Upper lobe of right lung (tissue), 1 donor: ENCODE results near the gene E2F8. TPM values are rescaled to one million over a fixed set of nuclear protein-coding genes. Genes with fewer than 3 reads are reported as not detected.

Experiments
- ATAC-seq: fragments of 200-7000 bp; cut with Tn5 transposase; one replicate; pipeline ENCODE4 v1.9.1; 2020; ENCODE audit warnings: mild to moderate bottlenecking, moderate library complexity
- DNase-seq: peaks from one replicate; pipeline ENCODE4 v3.0.0-alpha.2; 2020
- H3K27ac ChIP-seq: fragments of 200-600 bp; one replicate; pipeline ENCODE4 v1.8.0; 2022
- H3K27me3 ChIP-seq: fragments of 200-600 bp; one replicate; pipeline ENCODE4 v1.8.0; 2022; ENCODE audit warnings: mild to moderate bottlenecking
- H3K36me3 ChIP-seq: fragments of 200-600 bp; one replicate; pipeline ENCODE4 v1.8.0; 2022
- H3K4me1 ChIP-seq: fragments of 200-600 bp; one replicate; pipeline ENCODE4 v1.8.0; 2022
- H3K4me3 ChIP-seq: fragments of 200-600 bp; one replicate; pipeline ENCODE4 v1.8.0; 2022; ENCODE audit warnings: mild to moderate bottlenecking
- H3K9me3 ChIP-seq: fragments of 200-600 bp; one replicate; pipeline ENCODE4 v1.8.0; 2022
- intact Hi-C: fragments of 100-400 bp; cut with DNase I; formaldehyde crosslinking; loops from one replicate; pipeline ENCODE4 v1.11.0; 2022
- total RNA-seq: library from RNA; stranded (reverse); fragmentation: NEBNext Ultra II Directional; extraction: Animal tissue kit (Norgen Biotek cat#: 25700); gene quantifications from one replicate; pipeline ENCODE4 v1.2.1, GENCODE V29; 2021
- TF ChIP-seq, protein P1 (sequence below): fragments of 200-600 bp; IDR thresholded peaks from one replicate; pipeline ENCODE4 v1.8.0; 2022; ENCODE audit warnings: antibody characterized with exemption
- donor health status: DM: no; HTN: yes; CAD: no; lungs with severe emphysema.

The E2F8 gene
- total RNA-seq, 1 donor from 2014 or later = 0.38 TPM

DNA sequence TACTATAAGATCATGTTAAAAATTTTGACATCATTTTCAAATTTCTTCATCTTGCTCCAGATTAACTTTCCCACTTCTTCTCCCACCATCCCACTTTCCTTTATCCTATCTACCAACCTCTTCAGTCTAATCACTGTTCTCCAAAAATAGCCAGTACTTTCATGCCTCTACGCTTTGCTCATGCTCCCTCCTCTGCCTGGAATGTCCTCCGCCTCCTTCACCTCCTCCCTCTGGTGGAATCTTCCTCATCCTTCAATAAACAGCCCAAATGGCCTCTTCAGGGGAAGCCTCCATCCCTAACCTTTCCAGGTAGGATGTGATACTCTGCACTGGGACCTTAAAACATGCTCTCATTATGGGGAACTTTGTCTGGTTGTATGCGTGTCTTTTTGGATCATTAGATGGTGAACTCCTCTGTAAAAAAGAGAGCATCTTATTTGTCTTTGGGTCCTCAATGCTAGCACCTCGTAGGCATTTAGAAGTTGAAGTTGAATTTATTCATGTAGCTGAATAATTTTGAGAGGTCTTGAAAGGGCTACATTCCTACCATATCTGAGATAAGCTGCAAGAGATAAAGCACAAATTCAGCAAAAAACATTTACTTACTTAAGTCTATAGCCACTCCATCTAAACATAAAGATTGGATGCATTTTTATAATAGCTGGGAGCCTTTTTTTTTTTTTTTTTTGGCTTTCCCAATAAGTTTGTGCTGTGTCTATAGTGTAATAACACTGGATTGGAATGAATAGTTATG is 31.0 kb downstream of the E2F8 start:
- Histone ChIP-seq H3K4me1 (no peaks in the 10 kb centered on the region), H3K4me3 (no peak overlapping the region), H3K36me3 (no peaks in the 10 kb centered on the region), H3K27me3 (no peaks in the 10 kb centered on the region), H3K27ac (no peak overlapping the region), H3K9me3 (no peaks in the 10 kb centered on the region)
- TF ChIP-seq, protein P1, sequence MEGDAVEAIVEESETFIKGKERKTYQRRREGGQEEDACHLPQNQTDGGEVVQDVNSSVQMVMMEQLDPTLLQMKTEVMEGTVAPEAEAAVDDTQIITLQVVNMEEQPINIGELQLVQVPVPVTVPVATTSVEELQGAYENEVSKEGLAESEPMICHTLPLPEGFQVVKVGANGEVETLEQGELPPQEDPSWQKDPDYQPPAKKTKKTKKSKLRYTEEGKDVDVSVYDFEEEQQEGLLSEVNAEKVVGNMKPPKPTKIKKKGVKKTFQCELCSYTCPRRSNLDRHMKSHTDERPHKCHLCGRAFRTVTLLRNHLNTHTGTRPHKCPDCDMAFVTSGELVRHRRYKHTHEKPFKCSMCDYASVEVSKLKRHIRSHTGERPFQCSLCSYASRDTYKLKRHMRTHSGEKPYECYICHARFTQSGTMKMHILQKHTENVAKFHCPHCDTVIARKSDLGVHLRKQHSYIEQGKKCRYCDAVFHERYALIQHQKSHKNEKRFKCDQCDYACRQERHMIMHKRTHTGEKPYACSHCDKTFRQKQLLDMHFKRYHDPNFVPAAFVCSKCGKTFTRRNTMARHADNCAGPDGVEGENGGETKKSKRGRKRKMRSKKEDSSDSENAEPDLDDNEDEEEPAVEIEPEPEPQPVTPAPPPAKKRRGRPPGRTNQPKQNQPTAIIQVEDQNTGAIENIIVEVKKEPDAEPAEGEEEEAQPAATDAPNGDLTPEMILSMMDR = no peak
- DNase-seq = no peak
- ATAC-seq = no peak
- intact Hi-C loops = no loop called here

DNA sequence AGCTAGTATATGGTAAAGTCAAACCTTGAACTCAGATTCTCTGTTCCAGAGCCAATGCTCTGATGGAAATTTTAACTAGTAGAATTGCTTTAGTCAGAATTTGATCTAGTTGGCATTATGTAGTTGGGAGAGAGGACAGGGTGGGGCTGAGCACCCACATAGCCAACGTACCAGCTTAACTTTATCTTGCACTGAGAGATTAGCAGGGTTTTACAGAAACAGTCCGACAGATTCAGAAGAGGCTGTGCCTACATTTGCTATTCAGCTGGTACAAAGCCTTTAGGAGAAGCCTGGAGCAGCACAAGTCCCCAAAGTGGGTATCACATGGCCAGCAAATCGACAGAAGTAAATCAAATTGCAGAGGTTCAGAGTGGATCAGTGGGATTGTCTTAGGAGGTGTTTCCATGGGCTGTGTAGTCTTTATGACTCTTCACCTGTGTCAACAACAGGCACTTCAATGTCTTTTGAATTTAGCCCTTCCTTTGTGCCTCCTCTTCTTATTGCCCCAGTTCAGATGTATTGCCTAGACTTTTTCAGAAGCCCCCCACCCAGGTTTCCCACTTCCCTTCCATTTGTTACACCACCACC is 31.7 kb downstream of the E2F8 start:
- Histone ChIP-seq H3K4me3 (no peak overlapping the region), H3K4me1 (no peaks in the 10 kb centered on the region), H3K9me3 (no peaks in the 10 kb centered on the region), H3K27me3 (no peaks in the 10 kb centered on the region), H3K36me3 (no peaks in the 10 kb centered on the region), H3K27ac (no peak overlapping the region)
- ATAC-seq (no peak), DNase-seq (no peak)
- TF ChIP-seq, protein P1 = no peak
- intact Hi-C loops = no loop called here

DNA sequence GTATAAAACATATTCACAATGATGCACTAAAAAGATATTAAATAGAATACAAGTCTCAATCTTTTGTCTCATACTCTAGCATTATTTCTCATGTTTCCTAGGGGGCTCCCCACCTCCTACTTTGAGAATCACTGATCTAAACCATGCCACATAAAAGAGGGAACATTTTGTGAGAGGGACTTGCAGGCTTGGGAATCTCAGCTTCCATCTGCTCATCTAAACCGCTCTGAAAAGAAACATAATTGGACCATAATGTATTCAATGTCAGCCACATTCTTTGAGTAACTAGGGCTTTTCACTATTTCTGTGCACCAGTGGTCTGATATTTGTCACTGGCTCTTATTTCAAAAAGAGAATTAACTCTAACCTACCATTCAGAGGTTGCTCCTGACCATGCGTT is 32.6 kb downstream of the E2F8 start:
- ATAC-seq = no peak
- no peak for DNase-seq
- Histone ChIP-seq H3K4me1 (no peaks in the 10 kb centered on the region), H3K4me3 (no peak overlapping the region), H3K36me3 (no peaks in the 10 kb centered on the region), H3K9me3 (no peaks in the 10 kb centered on the region), H3K27me3 (no peaks in the 10 kb centered on the region), H3K27ac (no peak overlapping the region)
- TF ChIP-seq, protein P1 = no peak
- intact Hi-C loops = no loop called here

DNA sequence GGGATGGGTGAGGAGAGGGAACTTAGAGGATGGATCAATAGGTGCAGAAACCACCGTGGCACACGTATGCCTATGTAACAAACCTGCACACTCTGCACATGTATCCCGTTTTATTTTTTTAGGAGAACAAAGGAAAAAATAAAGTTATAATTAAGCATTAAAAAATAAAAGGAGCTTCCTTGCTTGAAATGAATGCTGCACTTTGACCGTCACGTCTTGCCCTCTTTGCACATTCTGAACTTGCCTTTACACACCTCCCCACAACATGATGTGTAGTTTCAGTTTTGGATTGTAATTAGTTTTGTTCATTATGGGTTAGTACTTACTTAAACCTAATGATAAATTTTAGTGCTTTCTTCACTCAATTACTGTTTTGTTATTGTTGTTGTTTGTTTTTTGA is 35.9 kb downstream of the E2F8 start:
- ATAC-seq (no peak), DNase-seq (no peak)
- TF ChIP-seq, protein P1 = no peak
- H3K36me3 ChIP-seq = no peaks in the 10 kb centered on the region
- H3K27ac ChIP-seq = no peak overlapping the region
- no peaks in the 10 kb centered on the region for H3K27me3 ChIP-seq
- no peak overlapping the region for H3K4me3 ChIP-seq
- intact Hi-C loops = no loop called here
- H3K4me1 ChIP-seq = peaks cover 6% of the 10 kb centered on the region
- no peaks in the 10 kb centered on the region for H3K9me3 ChIP-seq

DNA sequence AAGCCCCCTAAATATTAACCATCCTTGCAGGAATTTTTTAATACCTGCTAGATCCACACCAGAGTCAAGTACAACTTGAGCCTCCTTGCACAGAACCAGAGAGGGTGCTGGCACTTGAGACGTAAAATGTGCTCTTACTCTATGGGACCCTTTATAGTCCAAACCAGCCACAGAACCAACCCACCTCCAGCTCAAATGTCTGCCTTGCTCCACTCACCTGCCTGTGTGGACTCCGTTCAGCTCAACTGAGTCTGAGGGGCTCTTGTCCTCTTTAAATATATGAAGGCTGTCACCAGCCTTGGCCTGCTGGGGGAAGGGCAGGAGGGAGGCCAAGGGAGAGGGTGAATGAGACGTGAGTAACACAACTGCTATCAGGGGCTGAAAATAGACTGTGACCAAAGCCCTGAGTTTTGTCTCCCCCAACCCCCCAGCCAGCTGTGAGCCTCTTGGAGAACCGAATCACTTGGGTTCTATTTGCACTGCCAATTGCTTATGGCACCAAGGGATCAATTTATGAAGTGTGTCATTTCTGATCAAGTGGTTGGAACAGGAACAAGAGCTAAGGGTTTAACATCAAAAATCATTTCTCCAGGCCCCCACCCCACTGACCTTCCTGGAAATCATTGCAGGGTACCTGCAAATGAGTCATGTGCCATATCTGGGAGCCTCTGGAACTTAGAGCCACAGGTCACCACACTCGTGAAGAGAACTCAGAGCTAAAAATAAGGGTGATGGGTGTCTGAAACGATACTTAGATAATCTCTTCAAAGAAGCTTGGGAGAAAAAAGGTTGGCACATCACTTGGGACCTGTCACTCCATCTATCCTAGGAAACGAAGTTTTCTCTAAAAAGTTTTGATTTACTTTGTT is 38.8 kb downstream of the E2F8 start, which contains the start of gene CSRP3:
TSS of gene CSRP3 (minus strand) at position 247 of the 869 bp plus-strand sequence. CDS start 9,535 bp downstream, outside the sequence.
- intact Hi-C loops = no loop called here
- Histone ChIP-seq H3K27ac (no peak within 1 kb of the TSS), H3K4me3 (no peak within 1 kb of the TSS), H3K36me3 (no peaks in the 10 kb centered on the region), H3K27me3 (no peaks in the 10 kb centered on the region), H3K4me1 (peaks cover 6% of the 10 kb centered on the region), H3K9me3 (no peaks in the 10 kb centered on the region)
- no peak for DNase-seq
- TF ChIP-seq, protein P1 = no peak
- ATAC-seq = no peak
